K562 (cell line): ENCODE measurements around the gene KRTAP3-3. TPM values are rescaled to one million over a fixed set of nuclear protein-coding genes. Genes with fewer than 3 reads are reported as not detected.

Source experiments
- ATAC-seq: fragments of 200-7000 bp; cut with Tn5 transposase; 3 replicates; pipeline ENCODE4 v1.9.1; 2020; ENCODE audit warnings: moderate library complexity
- BruUV-seq: library from RNA; stranded (reverse); fragments of 400-500 nt; replicated peaks from 2 replicates; lab custom pipeline; 2021; lab: Mats Ljungman, UMichigan
- CTCF ChIA-PET: fragments of 300-600 bp; formaldehyde crosslinking; extraction: SDS; loops from one replicate; lab custom pipeline; 2021; ENCODE audit warnings: low intra/inter-chr PET ratio; lab: Yijun Ruan, JAX
- POLR2A ChIA-PET: fragments of 300-600, 350-650 bp; sonication (Branson Sonifier 250); formaldehyde crosslinking; extraction: SDS; loops from one replicate; lab custom pipeline; 2021; ENCODE audit warnings: antibody characterized with exemption, inconsistent platforms; lab: Yijun Ruan, JAX
- DNase-seq, 4 experiments: peaks; one replicate each; pipeline versions ENCODE4 v3.0.0 to v3.0.0-alpha.2; 2011 to 2018; ENCODE audit warnings: low spot score in 3 of 4, mixed read lengths in 3 of 4; ENCODE audit errors: extremely low read depth in 1 of 4
- FAIRE-seq: peaks from 2 replicates; lab custom pipeline; 2011; peaks lifted over from hg19 to GRCh38; lab: Jason Lieb, UNC
- H2AFZ ChIP-seq: 2 replicates; pipeline ENCODE4 v1.6.0; 2011; ENCODE audit warnings: low read depth, low read length, control low read depth, inconsistent platforms
- H3K27ac ChIP-seq: fragments of 200-600 bp; 3 replicates; pipeline ENCODE4 v1.8.0; 2011; ENCODE audit warnings: low read depth, mild to moderate bottlenecking, control low read depth, inconsistent platforms, low read length, moderate library complexity, mixed read lengths; ENCODE audit errors: extremely low read depth
- H3K27me3 ChIP-seq, 2 experiments: fragments of 300-600 bp in 1 of 2; 2 replicates in 1 of 2; 3 replicates in 1 of 2; pipeline versions ENCODE4 v1.6.0 to v1.8.0; 2011; ENCODE audit warnings: inconsistent platforms in 2 of 2, low read length in 2 of 2, mild to moderate bottlenecking in 1 of 2, mixed read lengths in 1 of 2, moderate library complexity in 1 of 2; ENCODE audit not compliant: control insufficient read depth in 2 of 2, insufficient read depth in 2 of 2
- H3K36me3 ChIP-seq: fragments of 300-600 bp; 3 replicates; pipeline ENCODE4 v1.8.0; 2011; ENCODE audit warnings: mild to moderate bottlenecking, low read length, inconsistent platforms; ENCODE audit not compliant: control insufficient read depth, insufficient read depth
- H3K4me1 ChIP-seq, 2 experiments: fragments of 200-600 bp in 1 of 2; replicated peaks in 1 of 2; 2 replicates in 1 of 2; 3 replicates in 1 of 2; pipeline versions ENCODE4 v1.5.1 to v1.8.0; 2011; ENCODE audit warnings: inconsistent platforms in 2 of 2, low read length in 2 of 2, mild to moderate bottlenecking in 1 of 2, mixed read lengths in 1 of 2, moderate library complexity in 1 of 2; ENCODE audit not compliant: control insufficient read depth in 2 of 2, insufficient read depth in 2 of 2
- H3K4me2 ChIP-seq: 2 replicates; pipeline ENCODE4 v1.6.1; 2011; ENCODE audit warnings: low read length, control low read depth, inconsistent platforms, mixed read lengths; ENCODE audit not compliant: insufficient read depth
- H3K4me3 ChIP-seq: fragments of 200-600 bp; sonication (generic), shearing (Covaris generic); 2 replicates; pipeline ENCODE4 v1.5.1; 2016; ENCODE audit warnings: control low read depth, inconsistent platforms
- H3K79me2 ChIP-seq: fragments of 200-600 bp; 3 replicates; pipeline ENCODE4 v1.8.0; 2011; ENCODE audit warnings: low read length, inconsistent platforms; ENCODE audit not compliant: control insufficient read depth, insufficient read depth
- H3K9ac ChIP-seq, 2 experiments: 2 replicates each; pipeline versions ENCODE4 v1.6.0 to v1.6.1; 2011; ENCODE audit warnings: low read depth in 2 of 2, low read length in 2 of 2, control low read depth in 1 of 2, inconsistent platforms in 1 of 2, mild to moderate bottlenecking in 1 of 2, mixed read lengths in 1 of 2; ENCODE audit not compliant: insufficient read depth in 1 of 2
- H3K9me1 ChIP-seq: one replicate; pipeline ENCODE4 v1.6.0; 2011; ENCODE audit warnings: inconsistent platforms, mild to moderate bottlenecking, low read length, moderate library complexity; ENCODE audit not compliant: control insufficient read depth, insufficient read depth
- H3K9me3 ChIP-seq: replicated peaks from 2 replicates; pipeline ENCODE4 v1.5.1; 2011; ENCODE audit warnings: low read depth, low read length, inconsistent platforms; ENCODE audit not compliant: control insufficient read depth, insufficient read depth
- H4K20me1 ChIP-seq: replicated peaks from 2 replicates; pipeline ENCODE4 v1.6.1; 2011; ENCODE audit warnings: low read length, inconsistent platforms, mixed read lengths; ENCODE audit not compliant: control insufficient read depth, insufficient read depth
- KLF1 ChIP-seq: fragments of 450-650 bp; IDR thresholded peaks from 2 replicates; pipeline ENCODE4 v1.6.1; 2016; ENCODE audit warnings: missing genetic modification characterization, missing compliant biosample characterization
- TRIM28 ChIP-seq: fragments of 450-650 bp; IDR thresholded peaks from 2 replicates; pipeline ENCODE4 v1.6.1; 2017
- ZNF316 ChIP-seq: fragments of 450-650 bp; IDR thresholded peaks from 2 replicates; pipeline ENCODE4 v1.6.1; 2016
- WGBS: fragments of 100-300 bp; shearing (Covaris generic); methylation state at CpG from one replicate; pipeline ENCODE4 v1.1.6; 2016; ENCODE audit warnings: low coverage, mixed read lengths; ENCODE audit not compliant: insufficient coverage; ENCODE audit errors: missing lambda C conversion rate; 5-methylcytosine and 5-hydroxymethylcytosine counted together
- in situ Hi-C: fragments of 300-500 bp; cut with MboI; formaldehyde crosslinking; loops from 4 replicates; pipeline ENCODE4 v1.15.0; 2018; ENCODE audit warnings: inconsistent platforms, mixed read lengths
- intact Hi-C: fragments of 100-400 bp; cut with micrococcal nuclease; formaldehyde crosslinking; loops from 2 replicates; pipeline ENCODE4 v1.14.2; 2022
- polyA plus RNA-seq, 8 experiments: library from polyadenylated mRNA; depleted of rRNA in 4 of 8; stranded (reverse) in 5 of 8; unstranded in 3 of 8; fragments of >200 nt; fragmentation: Nextera tagmentation in 2 of 8; fragmentation: Illumina TruSeq in 1 of 8; extraction: Ambion mirVana in 2 of 8; extraction: Trizol in 1 of 8; gene quantifications; 2 replicates each; pipeline versions ENCODE4 v1.2.1 to v1.2.3, GENCODE V29; 2011 to 2014; ENCODE audit warnings: inconsistent platforms in 1 of 8, missing spikeins in 1 of 8
- total RNA-seq, 7 experiments: library from RNA; depleted of rRNA in 6 of 7; stranded (reverse); fragments of >200 nt in 6 of 7; fragmentation: Illumina TruSeq in 2 of 7; extraction: Trizol in 2 of 7; gene quantifications; 2 replicates each; pipeline versions ENCODE4 v1.2.1 to v1.2.3, GENCODE V29; 2011 to 2021; ENCODE audit warnings: low replicate concordance in 1 of 7
- TF ChIP-seq, protein P1 (sequence below), 3 experiments: fragments of 200-800 bp in 1 of 3; fragments of 250-450 bp in 1 of 3; fragments of 450-650 bp in 1 of 3; sonication (Bioruptor Pico) in 1 of 3; sonication (Bioruptor generic) in 1 of 3; formaldehyde crosslinking in 1 of 3; IDR thresholded peaks; 2 replicates each; pipeline versions ENCODE4 v1.6.1 to v1.8.0; 2016 to 2022; ENCODE audit warnings: mild to moderate bottlenecking in 2 of 3, missing genetic modification characterization in 2 of 3, missing compliant biosample characterization in 1 of 3, moderate library complexity in 1 of 3

KRTAP3-3 gene
- total and polyA plus RNA-seq, 9 of the 15 experiments (the other 6 are each of a cell fraction or from before 2014, with no cell fraction given), result not detected

DNA sequence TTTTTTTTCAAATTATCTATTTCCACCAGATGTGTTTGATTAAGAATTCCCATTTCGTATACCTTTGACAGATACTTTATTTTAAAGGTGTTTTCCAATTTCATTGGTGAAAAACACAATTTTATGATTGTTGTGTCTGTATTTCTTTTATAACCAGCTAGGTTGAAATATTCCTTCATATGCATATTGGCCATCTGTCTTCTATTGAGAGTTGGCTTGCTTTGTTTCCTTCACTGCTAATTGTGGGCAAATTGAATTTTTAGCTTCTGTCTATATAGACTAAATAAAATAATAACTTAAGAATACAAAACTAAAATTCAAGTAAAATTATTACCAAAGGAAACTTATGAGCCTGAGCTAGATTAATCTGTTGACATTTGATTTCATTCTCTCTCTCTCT, 1.2 kb upstream of the KRTAP3-3 start (continued):
- TF ChIP-seq, protein P1, sequence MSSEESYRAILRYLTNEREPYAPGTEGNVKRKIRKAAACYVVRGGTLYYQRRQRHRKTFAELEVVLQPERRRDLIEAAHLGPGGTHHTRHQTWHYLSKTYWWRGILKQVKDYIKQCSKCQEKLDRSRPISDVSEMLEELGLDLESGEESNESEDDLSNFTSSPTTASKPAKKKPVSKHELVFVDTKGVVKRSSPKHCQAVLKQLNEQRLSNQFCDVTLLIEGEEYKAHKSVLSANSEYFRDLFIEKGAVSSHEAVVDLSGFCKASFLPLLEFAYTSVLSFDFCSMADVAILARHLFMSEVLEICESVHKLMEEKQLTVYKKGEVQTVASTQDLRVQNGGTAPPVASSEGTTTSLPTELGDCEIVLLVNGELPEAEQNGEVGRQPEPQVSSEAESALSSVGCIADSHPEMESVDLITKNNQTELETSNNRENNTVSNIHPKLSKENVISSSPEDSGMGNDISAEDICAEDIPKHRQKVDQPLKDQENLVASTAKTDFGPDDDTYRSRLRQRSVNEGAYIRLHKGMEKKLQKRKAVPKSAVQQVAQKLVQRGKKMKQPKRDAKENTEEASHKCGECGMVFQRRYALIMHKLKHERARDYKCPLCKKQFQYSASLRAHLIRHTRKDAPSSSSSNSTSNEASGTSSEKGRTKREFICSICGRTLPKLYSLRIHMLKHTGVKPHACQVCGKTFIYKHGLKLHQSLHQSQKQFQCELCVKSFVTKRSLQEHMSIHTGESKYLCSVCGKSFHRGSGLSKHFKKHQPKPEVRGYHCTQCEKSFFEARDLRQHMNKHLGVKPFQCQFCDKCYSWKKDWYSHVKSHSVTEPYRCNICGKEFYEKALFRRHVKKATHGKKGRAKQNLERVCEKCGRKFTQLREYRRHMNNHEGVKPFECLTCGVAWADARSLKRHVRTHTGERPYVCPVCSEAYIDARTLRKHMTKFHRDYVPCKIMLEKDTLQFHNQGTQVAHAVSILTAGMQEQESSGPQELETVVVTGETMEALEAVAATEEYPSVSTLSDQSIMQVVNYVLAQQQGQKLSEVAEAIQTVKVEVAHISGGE (CRISPR knock-in tag; IDR thresholded peaks at IDR 0.05), result no peak

DNA sequence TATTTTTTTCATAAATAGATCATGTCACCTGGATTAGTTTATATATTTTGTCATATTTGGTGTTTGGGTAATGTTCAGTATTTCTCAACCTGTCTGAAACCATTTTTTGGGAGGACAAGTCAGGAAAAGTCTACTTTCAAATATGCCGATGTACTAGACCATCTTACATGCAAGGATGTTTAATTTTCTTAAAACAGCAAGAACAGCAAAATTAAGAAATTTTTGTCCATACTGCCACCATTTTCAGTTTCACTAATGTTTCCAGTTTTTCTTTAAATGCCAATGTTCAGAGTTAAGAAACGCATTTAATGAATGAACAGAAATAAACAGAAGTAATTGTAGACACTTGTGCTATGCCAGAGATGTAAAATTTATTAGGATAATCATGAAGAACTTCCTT, 880 bp downstream of the KRTAP3-3 start:
- intact Hi-C loops, result no loop called here
- Histone ChIP-seq H3K27me3 (no peaks in the 10 kb centered on the region; a peak in 1 of 5 replicates), H3K36me3 (no peaks in the 10 kb centered on the region), H4K20me1 (no peaks in the 10 kb centered on the region), H3K4me3 (no peak overlapping the region), H3K9ac (no peak overlapping the region), H3K9me3 (no peaks in the 10 kb centered on the region), H3K79me2 (no peaks in the 10 kb centered on the region), H3K9me1 (no peaks in the 10 kb centered on the region), H2AFZ (no peak overlapping the region), H3K4me2 (no peak overlapping the region), H3K27ac (no peak overlapping the region), H3K4me1 (no peaks in the 10 kb centered on the region)
- WGBS, result 0% methylated on average over 2 of the region's 2 CpGs
- BruUV-seq, result no TSS peak
- no peak for ATAC-seq
- ChIA-PET POLR2A (interaction anchor here (1.3 kb wide), 1 partner anchor 20 kb away, joined by 5 read pairs; no protein-coding TSS in a partner anchor), CTCF (no interaction called here)
- in situ Hi-C loops, result no loop called here
- TF ChIP-seq TRIM28 (no peak), KLF1 (no peak), ZNF316 (0 out of 2 replicates have a peak, but pooled peaks have one; percentile 6)
- FAIRE-seq, result no peak
- DNase-seq, result no peak
